Glutamatergic neuron (in vitro differentiated cells): Measurements from ENCODE around the gene PAPLN. TPM values are rescaled to one million over a fixed set of nuclear protein-coding genes. Genes with fewer than 3 reads are reported as not detected.

Experiments
- DNase-seq: peaks from one replicate; pipeline ENCODE4 v3.0.0; 2022
- H3K27ac Mint-ChIP-seq: one replicate; pipeline ENCODE4 v1.8.0; 2020; ENCODE audit warnings: mild to moderate bottlenecking, mixed read lengths, inconsistent platforms; ENCODE audit not compliant: unreplicated experiment
- H3K27me3 Mint-ChIP-seq: one replicate; pipeline ENCODE4 v1.8.0; 2020; ENCODE audit warnings: mild to moderate bottlenecking, moderate library complexity, mixed read lengths, inconsistent platforms; ENCODE audit not compliant: unreplicated experiment
- H3K36me3 Mint-ChIP-seq: one replicate; pipeline ENCODE4 v1.8.0; 2020; ENCODE audit warnings: mild to moderate bottlenecking, mixed read lengths, inconsistent platforms; ENCODE audit not compliant: unreplicated experiment
- H3K4me1 Mint-ChIP-seq: one replicate; pipeline ENCODE4 v1.8.0; 2020; ENCODE audit warnings: mild to moderate bottlenecking, low read depth, mixed read lengths, inconsistent platforms; ENCODE audit not compliant: unreplicated experiment
- H3K4me3 Mint-ChIP-seq: one replicate; pipeline ENCODE4 v1.8.0; 2020; ENCODE audit warnings: mild to moderate bottlenecking, mixed read lengths, inconsistent platforms; ENCODE audit not compliant: unreplicated experiment
- H3K9me3 Mint-ChIP-seq: one replicate; pipeline ENCODE4 v1.8.0; 2020; ENCODE audit warnings: mild to moderate bottlenecking, moderate library complexity, mixed read lengths, inconsistent platforms; ENCODE audit not compliant: unreplicated experiment
- CTCF ChIP-seq: fragments of 200-600 bp; sonication (generic); IDR thresholded peaks from one replicate; pipeline ENCODE4 v1.5.0; 2021; ENCODE audit not compliant: partially characterized antibody, unreplicated experiment
- total RNA-seq: library from RNA; stranded (reverse); fragmentation: NEBNext Ultra II Directional; extraction: Animal tissue kit (Norgen Biotek cat#: 25700); gene quantifications from one replicate; pipeline ENCODE4 v1.2.1, GENCODE V29; 2021; ENCODE audit not compliant: unreplicated experiment

The PAPLN gene
- total RNA-seq, 1 donor from 2014 or later = 2.8 TPM

GRCh38 chr14:73264885-73265720, 27.8 kb downstream of the PAPLN start:
- H3K4me3 Mint-ChIP-seq = no peak overlapping the region
- no peak for DNase-seq
- no peaks in the 10 kb centered on the region for H3K27me3 Mint-ChIP-seq
- H3K9me3 Mint-ChIP-seq = peaks cover 6% of the 10 kb centered on the region
- no peak overlapping the region for H3K27ac Mint-ChIP-seq
- no peak for TF ChIP-seq CTCF
- peaks cover 6% of the 10 kb centered on the region for H3K4me1 Mint-ChIP-seq
- no peaks in the 10 kb centered on the region for H3K36me3 Mint-ChIP-seq

DNA sequence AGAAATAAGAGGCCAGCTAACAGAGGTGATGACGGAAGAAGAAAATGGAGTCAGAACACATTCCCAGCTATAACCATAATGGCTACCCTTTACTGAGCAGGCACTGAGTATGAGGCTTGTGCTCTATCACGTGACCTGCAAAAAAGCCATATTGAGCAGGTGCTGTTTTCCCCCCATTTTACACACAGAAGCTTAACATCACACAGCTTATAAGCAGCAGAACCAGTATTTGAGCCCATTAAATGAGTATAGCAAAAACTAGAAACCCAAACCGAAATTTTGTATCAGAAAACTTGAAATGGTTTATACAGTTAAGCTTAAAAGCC, 28.4 kb downstream of the PAPLN start:
- Mint-ChIP-seq H3K27me3 (peaks cover 1% of the 10 kb centered on the region), H3K4me3 (no peak overlapping the region), H3K9me3 (peaks cover 6% of the 10 kb centered on the region), H3K36me3 (no peaks in the 10 kb centered on the region), H3K4me1 (peaks cover 11% of the 10 kb centered on the region), H3K27ac (no peak overlapping the region)
- no peak for TF ChIP-seq CTCF
- no peak for DNase-seq

- TF ChIP-seq CTCF = no peak
- Mint-ChIP-seq H3K4me1 (peaks cover 12% of the 10 kb centered on the region), H3K9me3 (peaks cover 6% of the 10 kb centered on the region), H3K27ac (no peak overlapping the region), H3K27me3 (peaks cover 1% of the 10 kb centered on the region), H3K4me3 (no peak overlapping the region), H3K36me3 (no peaks in the 10 kb centered on the region)
- no peak for DNase-seq
These were observed 29.0 kb downstream of the PAPLN start for GRCh38 chr14:73266317-73266716.

DNA sequence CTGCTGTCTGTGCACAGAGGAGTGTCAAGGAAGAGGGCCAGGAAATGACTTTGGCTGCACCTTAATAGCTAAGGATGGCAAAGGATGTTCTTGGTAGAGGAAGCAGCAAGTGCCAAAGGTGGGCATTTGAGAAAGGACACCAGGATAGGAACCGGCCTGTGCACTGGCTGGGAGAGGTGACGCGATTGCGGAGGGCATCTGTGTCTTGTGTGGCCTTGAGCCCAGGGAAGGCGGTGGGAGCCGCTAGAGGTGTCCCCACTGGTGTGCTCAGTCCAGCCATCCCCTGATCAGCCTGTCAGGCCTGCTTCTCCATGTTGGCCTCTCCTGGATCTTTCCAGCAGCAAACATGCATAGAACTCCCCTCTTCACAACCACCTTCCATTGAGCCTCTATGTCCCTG, 30.2 kb downstream of the PAPLN start:
- DNase-seq = no peak
- H3K9me3 Mint-ChIP-seq = peaks cover 6% of the 10 kb centered on the region
- peaks cover 1% of the 10 kb centered on the region for H3K27me3 Mint-ChIP-seq
- H3K27ac Mint-ChIP-seq = no peak overlapping the region
- H3K36me3 Mint-ChIP-seq = no peaks in the 10 kb centered on the region
- no peak overlapping the region for H3K4me3 Mint-ChIP-seq
- TF ChIP-seq CTCF = no peak
- peaks cover 19% of the 10 kb centered on the region for H3K4me1 Mint-ChIP-seq

GRCh38 chr14:73269729-73270531, 32.6 kb downstream of the PAPLN start:
- Mint-ChIP-seq H3K27me3 (peaks cover 1% of the 10 kb centered on the region), H3K36me3 (no peaks in the 10 kb centered on the region), H3K4me3 (peak overlapping the region; percentile 83), H3K4me1 (peaks cover 22% of the 10 kb centered on the region), H3K27ac (no peak overlapping the region), H3K9me3 (peaks cover 8% of the 10 kb centered on the region)
- DNase-seq = peak; percentile 53
- no peak for TF ChIP-seq CTCF
